GM12878 (cell line): ENCODE data around the gene STXBP1. TPM values are rescaled to one million over a fixed set of nuclear protein-coding genes. Genes with fewer than 3 reads are reported as not detected.
A peak's percentile ranks its signal among the peaks of the same experiment; 100 is the strongest.

ENCODE experiments used
- BACH1 ChIP-seq: fragments of 450-650 bp; IDR thresholded peaks from 2 replicates; pipeline ENCODE4 v1.6.1; 2017; ENCODE audit warnings: mild to moderate bottlenecking, borderline replicate concordance
- BHLHE40 ChIP-seq, 2 experiments: fragments of 450-650 bp in 1 of 2; IDR thresholded peaks; 2 replicates each; pipeline ENCODE4 v1.6.1; 2011 to 2017; ENCODE audit warnings: low read depth in 2 of 2, borderline replicate concordance in 1 of 2, improper control_type of control experiment in 1 of 2, low read length in 1 of 2, mild to moderate bottlenecking in 1 of 2
- CREM ChIP-seq: IDR thresholded peaks from 2 replicates; pipeline ENCODE4 v1.6.1; 2014; ENCODE audit warnings: antibody characterized with exemption, low read depth
- E2F4 ChIP-seq: IDR thresholded peaks from 2 replicates; pipeline ENCODE4 v1.6.1; 2012; ENCODE audit warnings: low read depth, low read length, improper control_type of control experiment
- FOXK2 ChIP-seq: fragments of 450-650 bp; IDR thresholded peaks from 2 replicates; pipeline ENCODE4 v1.6.1; 2017; ENCODE audit warnings: mild to moderate bottlenecking, moderate library complexity
- GABPA ChIP-seq: IDR thresholded peaks from 2 replicates; pipeline ENCODE4 v1.6.1; 2014; ENCODE audit warnings: antibody characterized with exemption, low read depth, mild to moderate bottlenecking, inconsistent platforms
- HDAC2 ChIP-seq: fragments of 200-600 bp; sonication (generic); IDR thresholded peaks from 2 replicates; pipeline ENCODE4 v1.6.1; 2017
- JUNB ChIP-seq: IDR thresholded peaks from 2 replicates; pipeline ENCODE4 v1.6.1; 2016; ENCODE audit warnings: antibody characterized with exemption, mild to moderate bottlenecking
- MAX ChIP-seq: IDR thresholded peaks from 2 replicates; pipeline ENCODE4 v1.6.1; 2012; ENCODE audit warnings: low read depth, low read length, improper control_type of control experiment
- POU2F2 ChIP-seq: IDR thresholded peaks from 3 replicates; pipeline ENCODE4 v1.6.1; 2011; ENCODE audit warnings: low read depth, mild to moderate bottlenecking, low read length, borderline replicate concordance
- SIN3A ChIP-seq: IDR thresholded peaks from 2 replicates; pipeline ENCODE4 v1.6.1; 2012; ENCODE audit warnings: low read depth, low read length, improper control_type of control experiment
- SKIL ChIP-seq: fragments of 450-650 bp; IDR thresholded peaks from 2 replicates; pipeline ENCODE4 v1.6.1; 2017; ENCODE audit warnings: mild to moderate bottlenecking, low read depth, inconsistent platforms; ENCODE audit not compliant: poor library complexity, severe bottlenecking
- SMC3 ChIP-seq: IDR thresholded peaks from 2 replicates; pipeline ENCODE4 v1.6.1; 2011; ENCODE audit warnings: low read length, improper control_type of control experiment, borderline replicate concordance
- SPI1 ChIP-seq: IDR thresholded peaks from 2 replicates; pipeline ENCODE4 v1.6.1; 2011; ENCODE audit warnings: low read depth, mild to moderate bottlenecking, low read length, moderate library complexity, borderline replicate concordance; ENCODE audit not compliant: insufficient read depth
- TCF12 ChIP-seq: IDR thresholded peaks from 2 replicates; pipeline ENCODE4 v1.6.1; 2011; ENCODE audit warnings: low read depth, mild to moderate bottlenecking, low read length
- ZBTB33 ChIP-seq: fragments of 450-650 bp; IDR thresholded peaks from 2 replicates; pipeline ENCODE4 v1.6.1; 2017; ENCODE audit warnings: mild to moderate bottlenecking
- polyA plus RNA-seq, 11 experiments: library from polyadenylated mRNA; depleted of rRNA in 4 of 11; unstranded in 6 of 11; stranded (reverse) in 5 of 11; fragments of >200 nt; fragmentation: Nextera tagmentation in 4 of 11; fragmentation: Illumina TruSeq in 1 of 11; extraction: Ambion mirVana in 4 of 11; extraction: Trizol in 1 of 11; gene quantifications; 1 replicate in 1 of 11; 2 replicates in 10 of 11; pipeline versions ENCODE4 v1.2.1 to v1.2.3, GENCODE V29; 2011 to 2016; ENCODE audit warnings: inconsistent platforms in 2 of 11, missing spikeins in 2 of 11, low read depth in 1 of 11
- total RNA-seq, 4 experiments: library from RNA; depleted of rRNA in 3 of 4; stranded (reverse); fragments of >200 nt in 3 of 4; fragmentation: Illumina TruSeq in 1 of 4; extraction: Trizol in 1 of 4; gene quantifications; 2 replicates each; pipeline versions ENCODE4 v1.2.1 to v1.2.3, GENCODE V29; 2013 to 2021

Gene STXBP1
- total and polyA plus RNA-seq, 10 of the 15 experiments (the other 5 are each of a cell fraction or from before 2014, with no cell fraction given), result 0.08 to 0.85 (median 0.31) TPM; not detected in 3

- TF ChIP-seq HDAC2 (no peak), ZBTB33 (no peak), E2F4 (no peak), JUNB (no peak), BHLHE40 (IDR thresholded peaks at IDR 0.05; ENCODE audit: borderline replicate concordance in 1 of 2, low read depth in 2 of 2, low read length in 1 of 2) (peak in 1 of 2 experiments; percentile 22; a peak in 1 of 4 replicates), POU2F2 (no peak; the same call in 2 of the 3 replicates), BACH1 (0 out of 2 replicates have a peak, but pooled peaks have one; percentile 13), SKIL (no peak), TCF12 (no peak), SPI1 (no peak), SIN3A (peak; percentile 92), SMC3 (no peak), GABPA (peak; percentile 54; the same call in 1 of the 2 replicates), CREM (peak; percentile 96), FOXK2 (peak; percentile 45), MAX (peak; percentile 73)
- TF ChIP-seq, all 136 proteins: peak for 47
Measured at GRCh38 chr9:127715470-127716337, 103.6 kb downstream of the STXBP1 start, which contains the start of the genes PTRH1 and TTC16 (continued).
